KOPT-K1 (cell line): Measurements from ENCODE around the gene ZNF620.
"Not testable (repeated sequence)": the region's sequence is repeated elsewhere in the genome, so short reads cannot be mapped to it uniquely, and the experiment has no call there.

Source experiments
- H3K27ac ChIP-seq: fragments of 200-600 bp; sonication (generic); 2 replicates; pipeline ENCODE4 v1.5.1; 2016; ENCODE audit warnings: antibody characterized with exemption, mild to moderate bottlenecking, low read depth, low read length; ENCODE audit not compliant: poor library complexity, severe bottlenecking
- H3K36me3 ChIP-seq: fragments of 200-600 bp; sonication (generic); 2 replicates; pipeline ENCODE4 v1.5.1; 2017; ENCODE audit warnings: antibody characterized with exemption, mild to moderate bottlenecking, low read length, moderate library complexity; ENCODE audit not compliant: insufficient read depth
- H3K9me3 ChIP-seq: fragments of 200-600 bp; sonication (generic); 2 replicates; pipeline ENCODE4 v1.5.1; 2017; ENCODE audit warnings: antibody characterized with exemption, low read length, mild to moderate bottlenecking; ENCODE audit not compliant: insufficient read depth, poor library complexity, severe bottlenecking

ZNF620 gene

GRCh38 chr3:40524222-40524567, 18.4 kb downstream of the ZNF620 start:
- Histone ChIP-seq H3K36me3 (no peaks in the 10 kb centered on the region), H3K9me3 (no peaks in the 10 kb centered on the region), H3K27ac (peak overlapping the region; percentile 55)

DNA sequence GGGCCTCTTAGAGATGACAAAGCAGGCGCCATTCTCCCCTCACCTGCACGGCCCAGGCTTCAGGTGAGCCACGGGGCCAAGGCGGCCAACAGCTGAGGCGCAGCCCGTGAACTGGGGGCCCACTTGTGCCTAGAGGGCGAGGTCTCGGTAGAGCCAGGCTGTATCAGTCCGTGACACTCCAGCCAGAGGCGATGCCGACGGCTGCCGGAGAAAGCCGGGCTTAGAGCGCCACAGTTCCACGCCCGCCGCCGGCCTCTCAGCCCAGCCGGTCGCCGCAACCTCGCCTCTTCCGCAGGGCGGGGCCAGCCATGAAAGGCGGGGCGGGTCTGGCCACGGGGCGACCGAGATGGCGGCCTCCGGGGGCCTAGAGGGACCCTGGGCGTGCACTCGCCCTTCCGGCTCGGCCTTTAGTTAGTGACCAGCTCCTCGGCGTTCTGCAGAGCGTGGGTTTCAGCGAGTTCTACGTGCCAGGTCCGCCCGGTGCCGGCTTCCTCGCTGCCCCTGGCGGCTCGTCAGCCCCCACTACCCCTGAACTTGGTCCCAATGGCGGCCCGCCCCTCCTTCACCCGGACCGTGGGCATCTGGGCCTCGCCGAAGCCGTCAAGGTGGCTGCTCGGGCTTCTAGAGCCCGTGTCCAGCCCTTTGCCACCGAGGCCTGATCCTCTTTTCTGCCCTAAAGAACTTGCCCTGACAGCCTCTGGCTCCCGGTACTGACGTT, 18.9 kb downstream of the ZNF620 start, which contains the start of gene ZNF621:
Gene ZNF621, plus strand, starts transcription at position 393 of the 718 bp plus-strand sequence. CDS start 881 bp downstream, outside the sequence.
- Histone ChIP-seq H3K36me3 (no peaks in the 10 kb centered on the region), H3K9me3 (no peaks in the 10 kb centered on the region), H3K27ac (peak within 1 kb of the TSS; percentile 55)

- Histone ChIP-seq H3K36me3 (no peaks in the 10 kb centered on the region), H3K27ac (no peak overlapping the region), H3K9me3 (no peaks in the 10 kb centered on the region)
These were observed 22.6 kb downstream of the ZNF620 start for GRCh38 chr3:40528426-40528825.

- Histone ChIP-seq H3K36me3 (no peaks in the 10 kb centered on the region), H3K27ac (no peak overlapping the region), H3K9me3 (no peaks in the 10 kb centered on the region)
These were observed 26.4 kb downstream of the ZNF620 start for GRCh38 chr3:40532252-40532651.

GRCh38 chr3:40534283-40534682, 28.4 kb downstream of the ZNF620 start:
- no peak overlapping the region for H3K27ac ChIP-seq
- H3K9me3 ChIP-seq = no peaks in the 10 kb centered on the region
- no peaks in the 10 kb centered on the region for H3K36me3 ChIP-seq

GRCh38 chr3:40546816-40547215, 41.0 kb downstream of the ZNF620 start:
- H3K9me3 ChIP-seq = no peaks in the 10 kb centered on the region
- H3K36me3 ChIP-seq = no peaks in the 10 kb centered on the region
- no peak overlapping the region for H3K27ac ChIP-seq

DNA sequence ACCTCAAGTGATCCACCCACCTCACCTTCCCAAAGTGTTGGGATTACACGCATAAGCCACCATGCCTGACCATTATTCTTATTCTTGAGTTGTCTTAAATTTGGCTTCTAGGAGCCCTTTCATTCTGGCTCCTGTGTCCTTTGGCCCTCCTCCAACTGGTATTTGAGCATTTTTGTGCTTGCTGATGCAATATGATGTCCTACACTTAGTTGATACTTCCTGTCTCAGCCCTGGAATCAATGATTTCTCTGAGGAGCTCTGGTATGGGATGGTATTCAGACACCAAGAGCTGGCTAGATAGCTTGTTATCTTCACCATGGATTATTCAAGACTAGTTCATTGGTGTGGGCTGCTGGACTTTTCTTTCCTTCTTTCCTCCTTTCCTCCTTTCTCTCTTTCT, 44.3 kb downstream of the ZNF620 start:
- H3K9me3 ChIP-seq = no peaks in the 10 kb centered on the region
- H3K27ac ChIP-seq = no peak overlapping the region

GRCh38 chr3:40557575-40558161, 51.8 kb downstream of the ZNF620 start:
- no peak overlapping the region for H3K27ac ChIP-seq

More for the DNA sequence above, 44.3 kb downstream of the ZNF620 start:
- no peaks in the 10 kb centered on the region for H3K36me3 ChIP-seq

DNA sequence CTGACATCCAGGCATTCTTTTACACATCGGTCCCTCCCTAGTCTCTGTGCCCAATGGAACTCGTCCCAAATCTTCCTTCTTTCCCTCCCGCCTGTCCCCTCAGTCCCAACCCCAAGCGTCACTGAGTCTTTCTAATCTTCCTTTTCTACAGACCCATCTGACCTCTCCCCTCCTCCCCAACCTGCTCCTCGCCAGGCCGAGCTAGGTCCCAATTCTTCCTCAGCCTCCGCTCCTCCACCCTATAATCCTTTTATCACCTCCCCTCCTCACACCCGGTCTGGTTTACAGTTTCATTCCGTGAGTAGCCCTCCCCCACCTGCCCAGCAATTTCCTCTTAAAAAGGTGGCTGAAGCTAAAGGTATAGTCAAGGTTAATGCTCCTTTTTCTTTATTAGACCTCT, 56.6 kb downstream of the ZNF620 start:
- H3K9me3 ChIP-seq, H3K36me3 ChIP-seq, H3K27ac ChIP-seq: not testable (repeated sequence)

More at GRCh38 chr3:40557575-40558161, 51.8 kb downstream of the ZNF620 start:
- Histone ChIP-seq H3K36me3 (no peaks in the 10 kb centered on the region), H3K9me3 (no peaks in the 10 kb centered on the region)

- H3K36me3 ChIP-seq, H3K27ac ChIP-seq: not testable (repeated sequence)
- peaks cover 13% of the 10 kb centered on the region for H3K9me3 ChIP-seq
These were observed 59.8 kb downstream of the ZNF620 start for GRCh38 chr3:40565629-40566028.

GRCh38 chr3:40566694-40567093, 60.9 kb downstream of the ZNF620 start:
- H3K27ac ChIP-seq = no peak overlapping the region
- peaks cover 13% of the 10 kb centered on the region for H3K9me3 ChIP-seq
- no peaks in the 10 kb centered on the region for H3K36me3 ChIP-seq
